Activated T-helper 2 cell treated with anti-CD3 and anti-CD28 coated beads, Interferon-gamma antibody, Interleukin-2, Interleukin-4, amounts not matched to agents 10 μg/mL and 5 μg/mL and 100 μg/mL, durations not matched to agents 14 hours and 24 hours and 36 hours (primary cell): ENCODE results near the gene LRRC75A. TPM values are rescaled to one million over a fixed set of nuclear protein-coding genes. Genes with fewer than 3 reads are reported as not detected.

Experiments
- DNase-seq: peaks from one replicate; pipeline ENCODE4 v3.0.0; 2021; ENCODE audit warnings: low spot score
- H3K27ac Mint-ChIP-seq: one replicate; pipeline ENCODE4 v1.8.0; 2021; ENCODE audit warnings: mixed read lengths
- H3K27me3 Mint-ChIP-seq: one replicate; pipeline ENCODE4 v1.8.0; 2021; ENCODE audit warnings: low read depth, mixed read lengths
- H3K36me3 Mint-ChIP-seq: one replicate; pipeline ENCODE4 v1.8.0; 2021; ENCODE audit warnings: low read depth, mixed read lengths
- H3K4me1 Mint-ChIP-seq: one replicate; pipeline ENCODE4 v1.8.0; 2021; ENCODE audit warnings: low read depth, mixed read lengths
- H3K4me3 Mint-ChIP-seq: one replicate; pipeline ENCODE4 v1.8.0; 2021; ENCODE audit warnings: low read depth, mild to moderate bottlenecking, moderate library complexity, mixed read lengths
- H3K9me3 Mint-ChIP-seq: one replicate; pipeline ENCODE4 v1.8.0; 2021; ENCODE audit warnings: mixed read lengths
- intact Hi-C: fragments of 100-400 bp; cut with micrococcal nuclease; formaldehyde crosslinking; loops from one replicate; pipeline ENCODE4 v1.15.1; 2023
- total RNA-seq: library from RNA; stranded (reverse); gene quantifications from 2 replicates; pipeline ENCODE4 v1.2.3, GENCODE V29; 2022

The LRRC75A gene
- total RNA-seq, 1 donor from 2014 or later, result 2.0 TPM

GRCh38 chr17:16488968-16489337, 3.0 kb downstream of the LRRC75A start:
- intact Hi-C loops, result no loop called here
- no peak overlapping the region for H3K27ac Mint-ChIP-seq
- no peaks in the 10 kb centered on the region for H3K9me3 Mint-ChIP-seq
- peaks cover 3% of the 10 kb centered on the region for H3K4me1 Mint-ChIP-seq
- H3K27me3 Mint-ChIP-seq, result peaks cover 40% of the 10 kb centered on the region
- H3K4me3 Mint-ChIP-seq, result no peak overlapping the region
- DNase-seq, result no peak
- H3K36me3 Mint-ChIP-seq, result no peaks in the 10 kb centered on the region

GRCh38 chr17:16488186-16488967, 3.6 kb downstream of the LRRC75A start:
- H3K27me3 Mint-ChIP-seq, result peaks cover 35% of the 10 kb centered on the region
- intact Hi-C loops, result no loop called here
- no peak overlapping the region for H3K27ac Mint-ChIP-seq
- H3K36me3 Mint-ChIP-seq, result no peaks in the 10 kb centered on the region
- H3K9me3 Mint-ChIP-seq, result no peaks in the 10 kb centered on the region
- peaks cover 3% of the 10 kb centered on the region for H3K4me1 Mint-ChIP-seq
- no peak overlapping the region for H3K4me3 Mint-ChIP-seq
- no peak for DNase-seq

GRCh38 chr17:16486373-16487250, 5.4 kb downstream of the LRRC75A start:
- Mint-ChIP-seq H3K27ac (no peak overlapping the region), H3K27me3 (peaks cover 26% of the 10 kb centered on the region), H3K9me3 (no peaks in the 10 kb centered on the region), H3K4me3 (no peak overlapping the region), H3K36me3 (no peaks in the 10 kb centered on the region), H3K4me1 (peaks cover 3% of the 10 kb centered on the region)
- intact Hi-C loops, result no loop called here
- no peak for DNase-seq

GRCh38 chr17:16484445-16485175, 7.4 kb downstream of the LRRC75A start:
- no peak for DNase-seq
- Mint-ChIP-seq H3K36me3 (no peaks in the 10 kb centered on the region), H3K4me1 (no peaks in the 10 kb centered on the region), H3K27ac (no peak overlapping the region), H3K4me3 (no peak overlapping the region), H3K9me3 (no peaks in the 10 kb centered on the region), H3K27me3 (peaks cover 11% of the 10 kb centered on the region)
- intact Hi-C loops, result no loop called here

- Mint-ChIP-seq H3K9me3 (no peaks in the 10 kb centered on the region), H3K36me3 (no peaks in the 10 kb centered on the region), H3K4me1 (no peaks in the 10 kb centered on the region), H3K27ac (no peak overlapping the region), H3K4me3 (no peak overlapping the region), H3K27me3 (no peaks in the 10 kb centered on the region)
- no peak for DNase-seq
- intact Hi-C loops, result no loop called here
These were observed 8.9 kb downstream of the LRRC75A start for GRCh38 chr17:16483021-16483645.

GRCh38 chr17:16482253-16482652, 9.7 kb downstream of the LRRC75A start:
- no peak for DNase-seq
- H3K9me3 Mint-ChIP-seq, result no peaks in the 10 kb centered on the region
- no peak overlapping the region for H3K27ac Mint-ChIP-seq
- intact Hi-C loops, result no loop called here
- no peaks in the 10 kb centered on the region for H3K36me3 Mint-ChIP-seq
- H3K27me3 Mint-ChIP-seq, result no peaks in the 10 kb centered on the region
- no peaks in the 10 kb centered on the region for H3K4me1 Mint-ChIP-seq
- H3K4me3 Mint-ChIP-seq, result no peak overlapping the region

- Mint-ChIP-seq H3K4me3 (no peak overlapping the region), H3K27me3 (no peaks in the 10 kb centered on the region)
- intact Hi-C loops, result no loop called here
These were observed 11.0 kb downstream of the LRRC75A start for GRCh38 chr17:16480995-16481394.

GRCh38 chr17:16479264-16479663, 12.7 kb downstream of the LRRC75A start:
- Mint-ChIP-seq H3K9me3 (no peaks in the 10 kb centered on the region), H3K36me3 (no peaks in the 10 kb centered on the region), H3K27ac (no peak overlapping the region), H3K4me1 (no peaks in the 10 kb centered on the region), H3K27me3 (no peaks in the 10 kb centered on the region), H3K4me3 (no peak overlapping the region)
- intact Hi-C loops, result no loop called here
- no peak for DNase-seq

More at GRCh38 chr17:16480995-16481394, 11.0 kb downstream of the LRRC75A start:
- H3K36me3 Mint-ChIP-seq, result no peaks in the 10 kb centered on the region
- H3K9me3 Mint-ChIP-seq, result no peaks in the 10 kb centered on the region
- DNase-seq, result no peak
- H3K4me1 Mint-ChIP-seq, result no peaks in the 10 kb centered on the region
- no peak overlapping the region for H3K27ac Mint-ChIP-seq

GRCh38 chr17:16478649-16479048, 13.3 kb downstream of the LRRC75A start:
- no peaks in the 10 kb centered on the region for H3K9me3 Mint-ChIP-seq
- intact Hi-C loops, result no loop called here
- no peaks in the 10 kb centered on the region for H3K4me1 Mint-ChIP-seq
- no peak overlapping the region for H3K27ac Mint-ChIP-seq
- no peak for DNase-seq
- H3K27me3 Mint-ChIP-seq, result no peaks in the 10 kb centered on the region
- H3K36me3 Mint-ChIP-seq, result no peaks in the 10 kb centered on the region
- no peak overlapping the region for H3K4me3 Mint-ChIP-seq

- no peaks in the 10 kb centered on the region for H3K4me1 Mint-ChIP-seq
These were observed 14.3 kb downstream of the LRRC75A start for GRCh38 chr17:16477666-16478065.

GRCh38 chr17:16477255-16477654, 14.7 kb downstream of the LRRC75A start:
- no peaks in the 10 kb centered on the region for H3K4me1 Mint-ChIP-seq
- no peaks in the 10 kb centered on the region for H3K27me3 Mint-ChIP-seq
- intact Hi-C loops, result no loop called here
- no peak for DNase-seq
- H3K36me3 Mint-ChIP-seq, result no peaks in the 10 kb centered on the region
- H3K27ac Mint-ChIP-seq, result no peak overlapping the region
- no peak overlapping the region for H3K4me3 Mint-ChIP-seq
- H3K9me3 Mint-ChIP-seq, result no peaks in the 10 kb centered on the region

More at GRCh38 chr17:16477666-16478065, 14.3 kb downstream of the LRRC75A start:
- Mint-ChIP-seq H3K27ac (no peak overlapping the region), H3K27me3 (no peaks in the 10 kb centered on the region), H3K36me3 (no peaks in the 10 kb centered on the region), H3K9me3 (no peaks in the 10 kb centered on the region), H3K4me3 (no peak overlapping the region)
- DNase-seq, result no peak
- intact Hi-C loops, result no loop called here

GRCh38 chr17:16475179-16475704, 16.8 kb downstream of the LRRC75A start:
- H3K36me3 Mint-ChIP-seq, result no peaks in the 10 kb centered on the region
- DNase-seq, result no peak
- H3K4me1 Mint-ChIP-seq, result no peaks in the 10 kb centered on the region
- H3K27ac Mint-ChIP-seq, result no peak overlapping the region
- no peaks in the 10 kb centered on the region for H3K9me3 Mint-ChIP-seq
- H3K4me3 Mint-ChIP-seq, result no peak overlapping the region
- H3K27me3 Mint-ChIP-seq, result no peaks in the 10 kb centered on the region
- intact Hi-C loops, result no loop called here
